Keratinocyte (primary cell): ENCODE measurements around the gene CCSER1. TPM values are rescaled to one million over a fixed set of nuclear protein-coding genes. Genes with fewer than 3 reads are reported as not detected.

Experiments used
- DNase-seq: peaks from one replicate; pipeline ENCODE4 v3.0.0-alpha.2; 2011; ENCODE audit warnings: low read depth, missing footprints, low spot score
- FAIRE-seq: peaks from 2 replicates; lab custom pipeline; 2011; peaks lifted over from hg19 to GRCh38; lab: Jason Lieb, UNC
- H2AFZ ChIP-seq: 2 replicates; pipeline ENCODE4 v1.6.0; 2012; ENCODE audit warnings: low read length, control low read depth, inconsistent platforms; ENCODE audit not compliant: control insufficient read depth
- H3K27ac ChIP-seq: 2 replicates; pipeline ENCODE4 v1.5.1; 2011; ENCODE audit warnings: low read length; ENCODE audit not compliant: control insufficient read depth, insufficient read depth
- H3K27me3 ChIP-seq: 3 replicates; pipeline ENCODE4 v1.6.0; 2011; ENCODE audit warnings: low read length; ENCODE audit not compliant: control insufficient read depth, insufficient read depth; ENCODE audit errors: extremely low read depth
- H3K36me3 ChIP-seq, 2 experiments: 2 replicates in 1 of 2; 3 replicates in 1 of 2; pipeline ENCODE4 v1.5.1; 2011; ENCODE audit warnings: low read length in 2 of 2, mild to moderate bottlenecking in 1 of 2; ENCODE audit not compliant: control insufficient read depth in 2 of 2, insufficient read depth in 2 of 2; ENCODE audit errors: extremely low read depth in 1 of 2
- H3K4me1 ChIP-seq: 3 replicates; pipeline ENCODE4 v1.5.1; 2011; ENCODE audit warnings: low read length; ENCODE audit not compliant: control insufficient read depth, insufficient read depth; ENCODE audit errors: extremely low read depth
- H3K4me2 ChIP-seq: 3 replicates; pipeline ENCODE4 v1.6.0; 2011; ENCODE audit warnings: low read depth, low read length; ENCODE audit not compliant: control insufficient read depth, insufficient read depth; ENCODE audit errors: extremely low read depth
- H3K4me3 ChIP-seq, 3 experiments: fragments of 200-600 bp in 1 of 3; sonication (generic) in 1 of 3; 2 replicates in 2 of 3; 3 replicates in 1 of 3; pipeline ENCODE4 v1.5.1; 2011 to 2016; ENCODE audit warnings: low read length in 3 of 3, mild to moderate bottlenecking in 3 of 3, control low read depth in 2 of 3, inconsistent platforms in 1 of 3, low read depth in 1 of 3, mixed read lengths in 1 of 3, mixed run types in 1 of 3, moderate library complexity in 1 of 3; ENCODE audit not compliant: control insufficient read depth in 2 of 3, insufficient read depth in 2 of 3; ENCODE audit errors: extremely low read depth in 1 of 3
- H3K79me2 ChIP-seq: 2 replicates; pipeline ENCODE4 v1.6.0; 2012; ENCODE audit warnings: low read length; ENCODE audit not compliant: control insufficient read depth, insufficient read depth
- H3K9ac ChIP-seq: 3 replicates; pipeline ENCODE4 v1.6.0; 2011; ENCODE audit warnings: low read length; ENCODE audit not compliant: control insufficient read depth, insufficient read depth; ENCODE audit errors: extremely low read depth
- H3K9me1 ChIP-seq: 3 replicates; pipeline ENCODE4 v1.6.0; 2011; ENCODE audit warnings: low read length; ENCODE audit not compliant: control insufficient read depth, insufficient read depth; ENCODE audit errors: extremely low read depth
- H3K9me3 ChIP-seq: 2 replicates; pipeline ENCODE4 v1.5.1; 2012; ENCODE audit warnings: low read depth, low read length; ENCODE audit not compliant: control insufficient read depth
- H4K20me1 ChIP-seq: 3 replicates; pipeline ENCODE4 v1.6.0; 2011; ENCODE audit warnings: low read length; ENCODE audit not compliant: control insufficient read depth, insufficient read depth; ENCODE audit errors: extremely low read depth
- CTCF ChIP-seq, 3 experiments: IDR thresholded peaks in 1 of 3; conservative IDR thresholded peaks in 1 of 3; optimal IDR thresholded peaks in 1 of 3; 2 replicates in 2 of 3; 3 replicates in 1 of 3; pipeline versions ENCODE3 to v1.5.1; 2011; ENCODE audit warnings: low read length in 3 of 3, mild to moderate bottlenecking in 3 of 3, moderate library complexity in 2 of 3, control low read depth in 1 of 3, inconsistent platforms in 1 of 3; ENCODE audit not compliant: insufficient read depth in 2 of 3; ENCODE audit errors: extremely low read depth in 1 of 3
- EZH2 ChIP-seq: IDR thresholded peaks from one replicate; pipeline ENCODE4 v1.6.1; 2012; ENCODE audit warnings: inconsistent platforms, mild to moderate bottlenecking, low read length, moderate library complexity
- dilution Hi-C: fragments of 300-500 bp; cut with MboI; formaldehyde crosslinking; loops from one replicate; pipeline ENCODE4 v1.7.0; 2020; ENCODE audit warnings: low sequenced_read_pairs; ENCODE audit not compliant: extremely low pct_ligation_motif_present
- polyA plus RNA-seq, 5 experiments: library from polyadenylated mRNA; depleted of rRNA in 3 of 5; stranded (reverse) in 3 of 5; stranded (forward) in 1 of 5; unstranded in 1 of 5; fragments of >200 nt; gene quantifications; 1 replicate in 1 of 5; 2 replicates in 3 of 5; 3 replicates in 1 of 5; pipeline versions ENCODE4 v1.2.1 to v1.2.3, GENCODE V29; 2011 to 2012; ENCODE audit warnings: missing spikeins in 2 of 5, low read depth in 1 of 5, low replicate concordance in 1 of 5

Gene CCSER1
- polyA plus RNA-seq, 1 donor (not counting 4 experiments of a cell fraction or from before 2014, with no cell fraction given): 1.2 TPM

DNA sequence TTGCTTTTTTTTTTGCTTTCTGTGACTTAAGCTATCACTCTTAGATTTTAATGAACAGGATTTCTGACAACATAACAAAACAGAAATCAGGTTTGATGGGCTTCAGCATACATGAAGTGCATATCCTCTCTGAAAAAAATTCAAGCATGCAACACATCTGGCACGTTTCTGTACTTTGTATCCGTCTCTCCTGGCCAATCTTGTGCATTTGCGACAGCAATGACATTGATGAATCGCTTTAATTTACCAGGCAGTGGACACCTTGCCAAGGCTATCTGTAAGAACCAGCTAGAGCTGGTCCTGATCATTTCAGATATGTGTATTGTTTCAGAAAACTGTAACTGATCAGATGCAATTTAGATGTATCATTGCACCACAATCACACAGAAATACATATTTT lies 93.3 kb downstream of the CCSER1 start:
- no peak for DNase-seq
- no peak overlapping the region for H3K4me3 ChIP-seq
- dilution Hi-C loops: no loop called here
- FAIRE-seq: no peak
- H3K4me2 ChIP-seq: no peak overlapping the region
- no peaks in the 10 kb centered on the region for H3K4me1 ChIP-seq
- H3K9ac ChIP-seq: no peak overlapping the region
- TF ChIP-seq CTCF (optimal IDR thresholded peaks at IDR 0.05 in 1 of 3, IDR thresholded peaks at IDR 0.05 in 1 of 3, conservative IDR thresholded peaks at IDR 0.05 in 1 of 3; ENCODE audit: extremely low read depth in 1 of 3, insufficient read depth in 2 of 3, low read length in 3 of 3) (no peak), EZH2 (no peak)
- no peak overlapping the region for H3K27ac ChIP-seq
- no peaks in the 10 kb centered on the region for H3K27me3 ChIP-seq
- no peak overlapping the region for H2AFZ ChIP-seq
- no peaks in the 10 kb centered on the region for H3K79me2 ChIP-seq
- no peaks in the 10 kb centered on the region for H3K9me3 ChIP-seq
- no peaks in the 10 kb centered on the region for H4K20me1 ChIP-seq
- H3K36me3 ChIP-seq: no peaks in the 10 kb centered on the region
- H3K9me1 ChIP-seq: no peaks in the 10 kb centered on the region

DNA sequence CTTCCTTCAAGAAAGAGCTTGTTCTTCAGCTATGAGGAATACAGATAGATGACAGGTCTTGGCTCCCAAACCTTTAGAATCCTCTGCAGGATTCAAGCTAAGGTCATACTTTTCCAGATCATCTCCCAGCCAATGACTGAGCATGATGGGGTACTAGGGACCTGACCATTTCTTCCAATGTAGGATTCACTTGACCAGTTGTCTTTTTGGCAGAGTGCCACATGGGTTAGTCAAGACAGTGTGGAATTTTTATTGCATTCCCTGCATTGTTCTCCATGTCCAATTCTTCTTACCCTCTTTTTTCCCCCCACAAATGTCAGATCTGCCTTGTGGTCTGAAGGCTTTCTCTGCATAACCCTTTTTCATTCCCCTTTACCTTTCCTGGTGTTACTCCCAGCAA lies 99.5 kb downstream of the CCSER1 start:
- DNase-seq (no peak), FAIRE-seq (no peak)
- no peak overlapping the region for H3K27ac ChIP-seq
- H3K9me3 ChIP-seq: no peaks in the 10 kb centered on the region
- no peak overlapping the region for H3K9ac ChIP-seq
- TF ChIP-seq CTCF (optimal IDR thresholded peaks at IDR 0.05 in 1 of 3, IDR thresholded peaks at IDR 0.05 in 1 of 3, conservative IDR thresholded peaks at IDR 0.05 in 1 of 3; ENCODE audit: extremely low read depth in 1 of 3, insufficient read depth in 2 of 3, low read length in 3 of 3): no peak
- no peak for TF ChIP-seq EZH2
- no peaks in the 10 kb centered on the region for H3K36me3 ChIP-seq
- no peaks in the 10 kb centered on the region for H3K4me1 ChIP-seq
- H3K79me2 ChIP-seq: no peaks in the 10 kb centered on the region
- dilution Hi-C loops: no loop called here
- H3K9me1 ChIP-seq: no peaks in the 10 kb centered on the region
- no peak overlapping the region for H2AFZ ChIP-seq
- H3K4me2 ChIP-seq: no peak overlapping the region
- no peak overlapping the region for H3K4me3 ChIP-seq
- no peaks in the 10 kb centered on the region for H3K27me3 ChIP-seq
- H4K20me1 ChIP-seq: no peaks in the 10 kb centered on the region
